CD4-positive, alpha-beta T cell (primary cell): ENCODE data around the gene SRPK1. TPM values are rescaled to one million over a fixed set of nuclear protein-coding genes. Genes with fewer than 3 reads are reported as not detected.

ENCODE experiments used
- ATAC-seq: fragments of 200-7000 bp; cut with Tn5 transposase; one replicate; pipeline ENCODE4 v1.10.0; 2022; ENCODE audit warnings: mild to moderate bottlenecking; ENCODE audit not compliant: poor library complexity
- CTCF ChIA-PET: fragments of 350-600 bp; sonication (Branson Sonifier 250); formaldehyde crosslinking; loops from one replicate; lab custom pipeline; 2021; ENCODE audit warnings: antibody characterized with exemption, inconsistent platforms; lab: Charles Lee
- POLR2A ChIA-PET: fragments of 350-600 bp; sonication (Branson Sonifier 250); formaldehyde crosslinking; loops from one replicate; lab custom pipeline; 2021; ENCODE audit warnings: antibody characterized with exemption, inconsistent platforms; lab: Charles Lee
- DNase-seq, 14 experiments: peaks; one replicate each; pipeline ENCODE4 v3.0.0-alpha.2; 2013 to 2020; ENCODE audit warnings: mixed read lengths in 2 of 14
- H3K27ac ChIP-seq, 2 donors: one replicate each; pipeline versions ENCODE4 v1.5.1 to v1.7.0; 2013; ENCODE audit warnings: low read length in 2 of 2, low read depth in 1 of 2, mild to moderate bottlenecking in 1 of 2
- H3K27me3 ChIP-seq, 2 experiments: 1 replicate in 1 of 2; 2 replicates in 1 of 2; pipeline versions ENCODE4 v1.6.1 to v1.7.0; 2013; ENCODE audit warnings: low read length in 2 of 2, control low read depth in 1 of 2, mild to moderate bottlenecking in 1 of 2, moderate library complexity in 1 of 2; ENCODE audit not compliant: insufficient read depth in 2 of 2, control insufficient read depth in 1 of 2
- H3K36me3 ChIP-seq: one replicate; pipeline ENCODE4 v1.6.1; 2013; ENCODE audit warnings: low read length, control low read depth; ENCODE audit not compliant: insufficient read depth
- H3K4me1 ChIP-seq: one replicate; pipeline ENCODE4 v1.6.1; 2013; ENCODE audit warnings: low read length, control low read depth; ENCODE audit not compliant: insufficient read depth
- H3K4me3 ChIP-seq: one replicate; pipeline ENCODE4 v1.5.1; 2013; ENCODE audit warnings: mild to moderate bottlenecking, low read length, moderate library complexity
- H3K9me3 ChIP-seq, 2 experiments: 1 replicate in 1 of 2; 2 replicates in 1 of 2; pipeline versions ENCODE4 v1.6.1 to v1.7.0; 2013; ENCODE audit warnings: low read length in 2 of 2, mild to moderate bottlenecking in 2 of 2, control low read depth in 1 of 2, moderate library complexity in 1 of 2; ENCODE audit not compliant: control insufficient read depth in 1 of 2, insufficient read depth in 1 of 2
- H3K27ac Mint-ChIP-seq: one replicate; pipeline ENCODE4 v1.8.0; 2020; ENCODE audit warnings: mixed read lengths
- H3K27me3 Mint-ChIP-seq: one replicate; pipeline ENCODE4 v1.8.0; 2021; ENCODE audit warnings: mixed read lengths
- H3K36me3 Mint-ChIP-seq: one replicate; pipeline ENCODE4 v1.8.0; 2021; ENCODE audit warnings: low read depth, mixed read lengths
- H3K4me1 Mint-ChIP-seq: one replicate; pipeline ENCODE4 v1.8.0; 2021; ENCODE audit warnings: low read depth, mixed read lengths
- H3K4me3 Mint-ChIP-seq: one replicate; pipeline ENCODE4 v1.8.0; 2020; ENCODE audit warnings: mild to moderate bottlenecking, mixed read lengths
- H3K9me3 Mint-ChIP-seq: one replicate; pipeline ENCODE4 v1.8.0; 2020; ENCODE audit warnings: mixed read lengths
- CTCF ChIP-seq: fragments of 200-600 bp; IDR thresholded peaks from one replicate; pipeline ENCODE4 v1.8.0; 2022; ENCODE audit warnings: antibody characterized with exemption, mild to moderate bottlenecking
- intact Hi-C, 2 experiments: fragments of 100-400 bp; cut with DNase I in 1 of 2; cut with micrococcal nuclease in 1 of 2; formaldehyde crosslinking; loops; one replicate each; pipeline versions ENCODE4 v1.15.1 to v1.9.0; 2023 to 2025; cut with DNase I, micrococcal nuclease
- total RNA-seq, 174 experiments: library from RNA in 2 of 174; stranded (reverse) in 2 of 174; gene quantifications; one replicate each; pipeline ENCODE4 v1.2.3 and lab custom pipeline; 2021 to 2026

The SRPK1 gene
- total RNA-seq, 2 experiments from 2014 or later, result 23.0 to 29.1 TPM

DNA sequence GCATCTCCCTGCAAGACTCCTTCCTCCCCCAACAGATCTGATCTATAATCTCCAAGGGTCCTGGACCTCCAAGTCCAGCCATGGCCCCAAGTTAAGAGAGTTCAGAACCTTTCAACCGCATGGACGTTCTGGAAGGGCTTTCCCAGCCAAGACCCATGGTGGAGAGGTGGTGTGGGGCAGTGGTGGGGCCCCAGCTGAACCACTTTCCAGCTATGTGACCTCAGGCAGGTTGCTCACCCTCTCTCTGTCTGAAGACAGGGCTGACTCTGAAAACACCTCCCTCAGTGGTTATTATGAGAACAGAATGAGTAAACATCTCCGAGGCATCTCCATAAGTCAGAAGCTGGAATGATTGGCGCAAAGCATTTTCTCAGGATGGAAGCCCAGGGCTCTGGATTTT is 124.7 kb downstream of the SRPK1 start:
- CTCF ChIA-PET, result no interaction called here
- intact Hi-C loops, result no loop called here
- POLR2A ChIA-PET, result no interaction called here
- Histone ChIP-seq H3K4me1 (no peaks in the 10 kb centered on the region), H3K27ac (no peak overlapping the region), H3K4me3 (no peak overlapping the region), H3K36me3 (no peaks in the 10 kb centered on the region), H3K27me3 (no peaks in the 10 kb centered on the region), H3K9me3 (peaks cover 0 to 3% of the 10 kb centered on the region in 2 experiments)
- Mint-ChIP-seq H3K27ac (no peak overlapping the region), H3K4me3 (no peak overlapping the region), H3K9me3 (no peaks in the 10 kb centered on the region), H3K27me3 (peaks cover 13% of the 10 kb centered on the region), H3K36me3 (no peaks in the 10 kb centered on the region), H3K4me1 (no peaks in the 10 kb centered on the region)
- no peak for TF ChIP-seq CTCF
- no peak for DNase-seq
- no peak for ATAC-seq

- TF ChIP-seq CTCF, result no peak
- intact Hi-C loops, result no loop called here
- no peaks in the 10 kb centered on the region for H3K4me1 ChIP-seq
- no peak for ATAC-seq
- Mint-ChIP-seq H3K4me1 (no peaks in the 10 kb centered on the region), H3K27me3 (peaks cover 18% of the 10 kb centered on the region), H3K36me3 (no peaks in the 10 kb centered on the region), H3K4me3 (no peak overlapping the region), H3K27ac (no peak overlapping the region), H3K9me3 (no peaks in the 10 kb centered on the region)
- peaks cover 0 to 3% of the 10 kb centered on the region in 2 experiments for H3K9me3 ChIP-seq
- H3K36me3 ChIP-seq, result no peaks in the 10 kb centered on the region
- ChIA-PET POLR2A (no interaction called here), CTCF (no interaction called here)
- H3K4me3 ChIP-seq, result no peak overlapping the region
- no peak overlapping the region for H3K27ac ChIP-seq
- no peaks in the 10 kb centered on the region for H3K27me3 ChIP-seq
- no peak for DNase-seq
These were observed 125.3 kb downstream of the SRPK1 start for GRCh38 chr6:35795453-35796071.

GRCh38 chr6:35794536-35795452 is 126.1 kb downstream of the SRPK1 start:
- CTCF ChIA-PET, result no interaction called here
- H3K4me1 Mint-ChIP-seq, result no peaks in the 10 kb centered on the region
- Histone ChIP-seq H3K27ac (no peak overlapping the region), H3K9me3 (peaks cover 0 to 3% of the 10 kb centered on the region in 2 experiments), H3K27me3 (no peaks in the 10 kb centered on the region), H3K4me3 (no peak overlapping the region), H3K4me1 (no peaks in the 10 kb centered on the region), H3K36me3 (no peaks in the 10 kb centered on the region)
- peaks cover 17% of the 10 kb centered on the region for H3K27me3 Mint-ChIP-seq
- H3K9me3 Mint-ChIP-seq, result no peaks in the 10 kb centered on the region
- no peak for TF ChIP-seq CTCF
- no peak overlapping the region for H3K27ac Mint-ChIP-seq
- no peak for DNase-seq
- no peak for ATAC-seq
- POLR2A ChIA-PET, result no interaction called here
- no peak overlapping the region for H3K4me3 Mint-ChIP-seq
- intact Hi-C loops, result no loop called here
- no peaks in the 10 kb centered on the region for H3K36me3 Mint-ChIP-seq
